Endodermal cell (in vitro differentiated cells): Measurements from ENCODE around the gene ARHGEF11. TPM values are rescaled to one million over a fixed set of nuclear protein-coding genes. Genes with fewer than 3 reads are reported as not detected.

ENCODE experiments used
- DNase-seq: peaks from one replicate; pipeline ENCODE4 v3.0.0-alpha.2; 2017
- H3K27ac ChIP-seq: 2 replicates; pipeline ENCODE4 v1.5.1; 2013; ENCODE audit warnings: mild to moderate bottlenecking, low read depth, low read length, moderate library complexity
- H3K27me3 ChIP-seq: 2 replicates; pipeline ENCODE4 v1.6.1; 2013; ENCODE audit warnings: mild to moderate bottlenecking, low read length, moderate library complexity; ENCODE audit not compliant: insufficient read depth, control insufficient read depth, poor library complexity, severe bottlenecking
- H3K36me3 ChIP-seq: 2 replicates; pipeline ENCODE4 v1.7.0; 2013; ENCODE audit warnings: mild to moderate bottlenecking, low read length, moderate library complexity; ENCODE audit not compliant: control insufficient read depth, insufficient read depth
- H3K4me1 ChIP-seq: one replicate; pipeline ENCODE4 v1.7.0; 2013; ENCODE audit warnings: low read length; ENCODE audit not compliant: control insufficient read depth, insufficient read depth
- H3K4me3 ChIP-seq: 2 replicates; pipeline ENCODE4 v1.5.1; 2013; ENCODE audit warnings: mild to moderate bottlenecking, low read length, moderate library complexity
- H3K9ac ChIP-seq: 2 replicates; pipeline ENCODE4 v1.6.1; 2013; ENCODE audit warnings: mild to moderate bottlenecking, low read length, moderate library complexity; ENCODE audit not compliant: poor library complexity, severe bottlenecking; ENCODE audit errors: extremely low read depth
- H3K9me3 ChIP-seq: 2 replicates; pipeline ENCODE4 v1.6.1; 2013; ENCODE audit warnings: mild to moderate bottlenecking, low read length, moderate library complexity; ENCODE audit not compliant: control insufficient read depth
- H3K27ac Mint-ChIP-seq: 2 replicates; pipeline ENCODE4 v1.8.0; 2020; ENCODE audit warnings: mixed read lengths
- H3K27me3 Mint-ChIP-seq: 2 replicates; pipeline ENCODE4 v1.8.0; 2021; ENCODE audit warnings: mild to moderate bottlenecking, mixed read lengths; ENCODE audit not compliant: insufficient read depth
- H3K36me3 Mint-ChIP-seq: 2 replicates; pipeline ENCODE4 v1.8.0; 2020; ENCODE audit warnings: low read depth, mixed read lengths
- H3K4me1 Mint-ChIP-seq: 2 replicates; pipeline ENCODE4 v1.8.0; 2020; ENCODE audit warnings: mixed read lengths
- H3K4me3 Mint-ChIP-seq: 2 replicates; pipeline ENCODE4 v1.8.0; 2020; ENCODE audit warnings: mild to moderate bottlenecking, moderate library complexity, mixed read lengths
- H3K9me3 Mint-ChIP-seq: 2 replicates; pipeline ENCODE4 v1.8.0; 2020; ENCODE audit warnings: mild to moderate bottlenecking, mixed read lengths
- WGBS, 2 experiments: methylation state at CpG; one replicate each; pipeline versions ENCODE4 v1.1.5 to v1.1.7; 2013; ENCODE audit warnings: missing lambda C conversion rate in 2 of 2, mixed read lengths in 1 of 2; ENCODE audit not compliant: insufficient coverage in 1 of 2, insufficient read length in 1 of 2; 5-methylcytosine and 5-hydroxymethylcytosine counted together
- total RNA-seq, 2 donors: library from RNA; stranded (reverse); fragmentation: NEBNext Ultra II Directional in 1 of 2; extraction: Animal tissue kit (Norgen Biotek cat#: 25700) in 1 of 2; gene quantifications; 2 replicates in 1 of 2; 3 replicates in 1 of 2; pipeline ENCODE4 v1.2.1, GENCODE V29; 2021
- TF ChIP-seq, protein P1 (sequence below): fragments of 200-600 bp; sonication (generic); conservative IDR thresholded peaks from 2 replicates; pipeline ENCODE4 v1.5.0; 2021; ENCODE audit warnings: antibody characterized with exemption, mild to moderate bottlenecking

ARHGEF11 gene
- total RNA-seq, 2 donors from 2014 or later: 54.2 to 56.5 TPM

DNA sequence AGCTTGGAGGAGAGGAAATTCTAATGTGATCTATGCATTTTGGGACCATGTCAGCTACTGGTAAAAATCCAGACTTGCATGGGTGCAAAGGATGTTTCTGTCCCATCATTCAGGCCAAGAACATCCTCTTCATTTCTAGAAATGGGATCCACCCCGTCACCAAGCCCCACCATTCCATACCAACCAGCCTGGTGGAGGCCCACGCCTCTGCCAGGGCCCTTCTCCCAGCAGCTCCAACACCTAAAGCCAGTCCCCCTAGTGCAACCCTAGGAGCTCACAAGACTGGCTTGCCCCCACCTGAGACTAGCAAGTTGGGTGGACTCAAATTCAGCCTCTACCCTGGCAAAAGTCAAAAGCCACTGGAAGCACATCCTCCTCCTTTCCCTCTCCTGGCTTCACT, 1.9 kb downstream of the ARHGEF11 start:
- Mint-ChIP-seq H3K4me3 (peak overlapping the region; percentile 77), H3K36me3 (no peaks in the 10 kb centered on the region), H3K27me3 (no peaks in the 10 kb centered on the region), H3K9me3 (no peaks in the 10 kb centered on the region), H3K4me1 (peaks cover 57% of the 10 kb centered on the region), H3K27ac (no peak overlapping the region)
- H3K9ac ChIP-seq: peak overlapping the region; percentile 94
- TF ChIP-seq, protein P1, sequence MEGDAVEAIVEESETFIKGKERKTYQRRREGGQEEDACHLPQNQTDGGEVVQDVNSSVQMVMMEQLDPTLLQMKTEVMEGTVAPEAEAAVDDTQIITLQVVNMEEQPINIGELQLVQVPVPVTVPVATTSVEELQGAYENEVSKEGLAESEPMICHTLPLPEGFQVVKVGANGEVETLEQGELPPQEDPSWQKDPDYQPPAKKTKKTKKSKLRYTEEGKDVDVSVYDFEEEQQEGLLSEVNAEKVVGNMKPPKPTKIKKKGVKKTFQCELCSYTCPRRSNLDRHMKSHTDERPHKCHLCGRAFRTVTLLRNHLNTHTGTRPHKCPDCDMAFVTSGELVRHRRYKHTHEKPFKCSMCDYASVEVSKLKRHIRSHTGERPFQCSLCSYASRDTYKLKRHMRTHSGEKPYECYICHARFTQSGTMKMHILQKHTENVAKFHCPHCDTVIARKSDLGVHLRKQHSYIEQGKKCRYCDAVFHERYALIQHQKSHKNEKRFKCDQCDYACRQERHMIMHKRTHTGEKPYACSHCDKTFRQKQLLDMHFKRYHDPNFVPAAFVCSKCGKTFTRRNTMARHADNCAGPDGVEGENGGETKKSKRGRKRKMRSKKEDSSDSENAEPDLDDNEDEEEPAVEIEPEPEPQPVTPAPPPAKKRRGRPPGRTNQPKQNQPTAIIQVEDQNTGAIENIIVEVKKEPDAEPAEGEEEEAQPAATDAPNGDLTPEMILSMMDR: no peak
- peaks cover 18% of the 10 kb centered on the region for H3K4me1 ChIP-seq
- 85% methylated on average over 2 of the region's 2 CpGs; no CpG with 5 or more reads in 1 of the 2 experiments for WGBS, 2 experiments
- H3K4me3 ChIP-seq: peak overlapping the region; percentile 98
- H3K27ac ChIP-seq: no peak overlapping the region
- H3K36me3 ChIP-seq: peaks cover 4% of the 10 kb centered on the region
- H3K27me3 ChIP-seq: no peaks in the 10 kb centered on the region
- H3K9me3 ChIP-seq: no peaks in the 10 kb centered on the region
- DNase-seq: no peak

DNA sequence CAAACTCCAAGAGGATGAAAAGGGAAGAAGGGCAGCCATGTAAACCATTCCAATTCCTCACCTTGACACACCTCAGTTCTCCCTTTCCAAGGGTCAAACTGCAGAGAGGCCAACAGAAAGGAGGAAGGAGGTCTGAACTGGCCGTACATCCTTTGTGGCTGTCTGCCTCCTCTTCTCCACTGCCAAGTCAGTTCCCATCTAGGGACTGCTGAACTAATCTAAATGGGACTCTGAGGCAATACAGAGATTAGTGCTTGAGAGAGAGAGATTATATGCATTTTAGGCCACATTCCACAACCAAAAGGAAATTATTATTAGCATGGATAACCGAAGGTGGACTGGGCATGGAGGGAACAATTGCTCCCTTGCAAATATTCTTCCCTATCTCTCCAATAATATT, 2.7 kb downstream of the ARHGEF11 start:
- Mint-ChIP-seq H3K36me3 (peaks cover 1% of the 10 kb centered on the region), H3K4me1 (peaks cover 52% of the 10 kb centered on the region), H3K4me3 (peak overlapping the region; percentile 77), H3K9me3 (no peaks in the 10 kb centered on the region), H3K27ac (no peak overlapping the region), H3K27me3 (no peaks in the 10 kb centered on the region)
- Histone ChIP-seq H3K27me3 (no peaks in the 10 kb centered on the region), H3K4me1 (peaks cover 14% of the 10 kb centered on the region), H3K9ac (no peak overlapping the region), H3K4me3 (peak overlapping the region; percentile 98), H3K27ac (no peak overlapping the region), H3K36me3 (peaks cover 4% of the 10 kb centered on the region), H3K9me3 (no peaks in the 10 kb centered on the region)
- TF ChIP-seq, protein P1: no peak
- DNase-seq: no peak
- 88% methylated on average over 2 of the region's 2 CpGs; no CpG with 5 or more reads in 1 of the 2 experiments for WGBS, 2 experiments

DNA sequence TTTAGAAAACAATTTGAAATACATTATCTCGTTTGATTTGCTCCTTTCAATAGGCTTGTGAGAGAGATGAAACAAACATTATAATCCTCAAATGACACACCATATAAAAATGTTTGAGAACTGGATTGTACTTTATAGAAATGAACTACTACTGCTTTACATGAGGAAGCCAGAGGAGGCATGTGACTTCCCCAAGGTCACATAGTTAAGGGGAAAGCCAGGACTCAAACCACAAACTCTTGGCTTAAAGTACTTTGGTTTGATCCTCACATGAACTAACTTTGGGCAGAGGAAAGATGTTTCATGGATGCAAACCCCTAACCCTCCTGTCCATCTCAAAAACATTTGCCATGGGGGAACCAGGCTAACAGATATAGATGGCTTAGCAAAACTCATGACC, 4.7 kb downstream of the ARHGEF11 start:
- Histone ChIP-seq H3K36me3 (peaks cover 4% of the 10 kb centered on the region), H3K9ac (no peak overlapping the region), H3K4me1 (peaks cover 14% of the 10 kb centered on the region), H3K9me3 (no peaks in the 10 kb centered on the region), H3K27ac (no peak overlapping the region), H3K4me3 (peak overlapping the region; percentile 98), H3K27me3 (no peaks in the 10 kb centered on the region)
- Mint-ChIP-seq H3K9me3 (no peaks in the 10 kb centered on the region), H3K4me3 (no peak overlapping the region), H3K4me1 (peaks cover 43% of the 10 kb centered on the region), H3K27ac (no peak overlapping the region), H3K27me3 (no peaks in the 10 kb centered on the region), H3K36me3 (peaks cover 3% of the 10 kb centered on the region)
- TF ChIP-seq, protein P1: no peak
- no peak for DNase-seq
- 100% methylated on average over 1 of the region's 1 CpG; no CpG with 5 or more reads in 1 of the 2 experiments for WGBS, 2 experiments
